ENCODE data around the gene KIR2DL1. TPM values are rescaled to one million over a fixed set of nuclear protein-coding genes. Genes with fewer than 3 reads are reported as not detected.

Gene KIR2DL1
- total RNA-seq, 1 experiment from 2014 or later = not detected

- Histone ChIP-seq H3K18ac (ENCODE audit: insufficient read length, low read depth, low read length) (no peak overlapping the region), H3K23ac (ENCODE audit: insufficient read length, low read depth, low read length) (no peak overlapping the region), H3K4me2 (ENCODE audit: insufficient read depth, insufficient read length, low read length) (no peak overlapping the region), H2BK120ac (ENCODE audit: low read depth, low read length, poor library complexity, severe bottlenecking) (no peak overlapping the region), H3K27me3 (ENCODE audit: insufficient read depth, low read length) (no peaks in the 10 kb centered on the region), H2BK12ac (ENCODE audit: insufficient read length, low read depth, low read length) (no peak overlapping the region), H3K9me3 (ENCODE audit: control insufficient read depth, low read depth, low read length) (peaks cover 72% of the 10 kb centered on the region), H4K5ac (ENCODE audit: insufficient read length, low read depth, low read length) (no peak overlapping the region), H2AK5ac (ENCODE audit: insufficient read length, low read length) (no peak overlapping the region), H4K8ac (replicated peaks; ENCODE audit: insufficient read length, low read depth, low read length) (no peak overlapping the region), H3K23me2 (ENCODE audit: insufficient read length, low read depth, low read length, poor library complexity, severe bottlenecking) (no peaks in the 10 kb centered on the region), H3K27ac (ENCODE audit: insufficient read length, low read depth, low read length) (no peak overlapping the region), H2BK5ac (ENCODE audit: insufficient read length, low read length) (no peak overlapping the region), H2BK15ac (ENCODE audit: low read depth, low read length) (no peak overlapping the region), H3K4ac (ENCODE audit: low read depth, low read length) (no peak overlapping the region), H4K91ac (ENCODE audit: insufficient read length, low read depth, low read length) (no peak overlapping the region), H3T11ph (ENCODE audit: low read length) (no peak overlapping the region), H3K79me1 (ENCODE audit: insufficient read depth, low read depth, low read length, poor library complexity, severe bottlenecking) (no peaks in the 10 kb centered on the region), H3K14ac (ENCODE audit: insufficient read depth, low read length) (no peak overlapping the region), H3K56ac (ENCODE audit: insufficient read length, low read depth, low read length) (no peak overlapping the region), H3K9ac (ENCODE audit: extremely low read depth, insufficient read length, low read length) (no peak overlapping the region), H2AFZ (ENCODE audit: low read length) (no peak overlapping the region), H2BK20ac (ENCODE audit: low read depth, low read length, poor library complexity, severe bottlenecking) (no peak overlapping the region), H3K79me2 (ENCODE audit: insufficient read depth, low read length) (no peaks in the 10 kb centered on the region), H4K20me1 (ENCODE audit: control insufficient read depth, insufficient read depth, insufficient read length) (no peaks in the 10 kb centered on the region), H3K4me1 (ENCODE audit: insufficient read depth, low read length) (no peaks in the 10 kb centered on the region)
- H3K36me3 Mint-ChIP-seq (ENCODE audit: insufficient read depth in 1 of 3, low read depth in 3 of 3) = peaks cover 0 to 38% (median 11%) of the 10 kb centered on the region in 3 experiments; a peak in 6 of 7 replicates
- no peak for DNase-seq
- H3K27ac Mint-ChIP-seq = no peak overlapping the region
- no peak overlapping the region for H3K4me3 Mint-ChIP-seq
- H3K4me1 Mint-ChIP-seq = no peaks in the 10 kb centered on the region
- TF ChIP-seq, protein P1, sequence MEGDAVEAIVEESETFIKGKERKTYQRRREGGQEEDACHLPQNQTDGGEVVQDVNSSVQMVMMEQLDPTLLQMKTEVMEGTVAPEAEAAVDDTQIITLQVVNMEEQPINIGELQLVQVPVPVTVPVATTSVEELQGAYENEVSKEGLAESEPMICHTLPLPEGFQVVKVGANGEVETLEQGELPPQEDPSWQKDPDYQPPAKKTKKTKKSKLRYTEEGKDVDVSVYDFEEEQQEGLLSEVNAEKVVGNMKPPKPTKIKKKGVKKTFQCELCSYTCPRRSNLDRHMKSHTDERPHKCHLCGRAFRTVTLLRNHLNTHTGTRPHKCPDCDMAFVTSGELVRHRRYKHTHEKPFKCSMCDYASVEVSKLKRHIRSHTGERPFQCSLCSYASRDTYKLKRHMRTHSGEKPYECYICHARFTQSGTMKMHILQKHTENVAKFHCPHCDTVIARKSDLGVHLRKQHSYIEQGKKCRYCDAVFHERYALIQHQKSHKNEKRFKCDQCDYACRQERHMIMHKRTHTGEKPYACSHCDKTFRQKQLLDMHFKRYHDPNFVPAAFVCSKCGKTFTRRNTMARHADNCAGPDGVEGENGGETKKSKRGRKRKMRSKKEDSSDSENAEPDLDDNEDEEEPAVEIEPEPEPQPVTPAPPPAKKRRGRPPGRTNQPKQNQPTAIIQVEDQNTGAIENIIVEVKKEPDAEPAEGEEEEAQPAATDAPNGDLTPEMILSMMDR (conservative IDR thresholded peaks at IDR 0.05) = no peak
- WGBS (ENCODE audit: extremely low coverage, insufficient read length, low lambda C conversion rate) = no CpG with 5 or more reads among the region's 5 CpGs
- peaks cover 5% of the 10 kb centered on the region for H3K27me3 Mint-ChIP-seq (ENCODE audit: low read depth)
- peaks cover 46 to 62% of the 10 kb centered on the region in 2 experiments for H3K9me3 Mint-ChIP-seq
Observed at GRCh38 chr19:54790711-54791110, 21.1 kb downstream of the KIR2DL1 start.

All from H9 (cell line).